CD4-positive, alpha-beta T cell treated with Interleukin-6 for 4 hours (primary cell): ENCODE data around the gene ZNF664.

ENCODE experiments used
- DNase-seq: peaks from one replicate; pipeline ENCODE4 v3.0.0-alpha.2; 2020; ENCODE audit warnings: mixed read lengths

ZNF664 gene

DNA sequence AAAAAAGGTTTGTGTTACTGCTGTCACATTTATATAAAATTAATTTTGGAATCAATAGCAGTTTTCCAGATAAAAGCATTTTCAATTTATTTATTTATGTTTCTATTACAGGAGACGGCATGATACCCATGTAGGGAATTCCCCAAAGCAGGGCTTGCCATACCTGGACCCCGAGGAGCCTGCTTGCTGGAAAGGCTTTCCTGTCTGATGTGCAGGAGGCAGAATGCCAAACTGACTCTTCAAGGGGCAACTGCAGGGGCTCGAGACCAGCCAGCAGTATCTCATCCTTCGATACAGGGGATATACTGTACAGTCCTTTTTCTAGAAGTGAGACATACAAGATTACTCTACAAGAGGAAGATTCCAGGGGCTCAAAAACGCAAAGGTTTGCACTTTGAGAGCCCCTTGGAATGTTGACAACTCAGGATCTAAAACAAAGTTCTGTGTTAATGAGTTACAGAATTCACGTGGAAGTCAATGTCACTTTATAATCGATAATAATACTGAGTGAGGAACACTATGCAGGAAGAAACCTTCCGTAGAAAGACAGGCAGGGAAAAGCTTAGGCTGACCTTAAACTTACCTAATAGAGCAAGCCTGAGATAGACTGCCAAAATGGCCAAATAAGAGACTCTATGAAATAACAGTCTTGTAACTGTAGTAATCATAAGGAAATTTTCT is 38.6 kb downstream of the ZNF664 start:
- DNase-seq, result no peak

DNA sequence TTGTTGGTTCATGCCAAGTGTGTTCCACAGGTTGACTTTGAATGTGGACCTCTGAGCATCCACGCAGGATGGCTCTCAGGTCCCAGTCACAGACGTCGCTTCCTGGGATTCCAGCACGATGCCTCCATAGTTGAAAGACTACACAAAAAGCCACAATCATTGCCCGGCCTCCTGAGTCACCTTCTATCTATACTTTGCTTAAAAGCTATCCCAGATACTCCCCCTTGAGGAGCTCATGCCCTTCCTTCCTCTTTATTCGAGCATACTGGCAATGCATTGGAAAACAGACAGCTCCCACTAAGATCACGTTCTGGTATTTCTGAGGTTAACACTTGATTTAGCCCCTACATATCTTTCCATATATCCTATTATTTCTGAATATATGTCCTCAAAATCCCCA is 40.1 kb downstream of the ZNF664 start:
- DNase-seq, result no peak

DNA sequence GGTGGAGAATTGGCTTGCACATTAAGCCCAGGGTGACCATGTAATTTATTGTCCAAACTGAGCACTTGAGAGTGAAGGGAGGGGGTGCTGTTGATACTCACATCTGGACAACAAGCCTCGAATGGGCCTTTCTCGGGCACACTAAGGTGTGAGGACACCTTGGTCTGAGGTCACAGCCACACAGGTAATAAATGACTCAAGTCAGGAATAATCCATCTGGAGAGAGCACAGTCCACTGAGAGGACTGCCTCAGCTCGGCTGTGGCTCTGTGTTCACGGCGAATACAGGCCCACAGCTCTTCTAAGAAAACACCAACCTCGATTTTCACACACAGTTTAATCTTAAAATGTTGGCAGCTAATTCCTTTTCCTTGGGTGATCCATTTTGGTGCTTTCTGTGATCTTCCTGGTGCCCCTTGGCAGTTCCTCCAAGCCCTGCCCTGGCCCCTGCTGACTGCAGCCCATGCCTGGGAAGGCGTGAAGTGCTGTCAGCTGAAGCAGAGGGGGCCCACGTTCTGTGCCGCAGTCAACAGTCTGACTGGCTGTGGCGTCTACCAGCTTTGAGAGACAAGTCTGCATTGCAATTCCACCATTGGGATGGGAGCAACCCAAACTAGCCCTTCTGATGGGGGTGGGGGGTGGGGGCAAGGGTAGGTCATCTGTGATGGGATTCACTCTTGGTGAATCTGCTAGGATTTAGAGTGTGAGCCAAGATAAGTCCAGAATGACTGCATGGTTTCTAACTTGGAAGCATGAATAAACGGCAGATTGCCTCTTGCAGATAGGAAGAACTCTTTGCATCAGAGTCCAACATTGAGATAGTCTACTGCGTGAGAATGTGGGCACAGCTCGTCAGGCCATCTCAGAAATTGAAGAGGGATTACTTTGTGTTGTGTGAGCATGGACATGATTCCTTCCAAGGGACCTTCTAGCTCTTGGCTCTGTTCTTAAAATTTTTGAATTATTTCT is 42.8 kb downstream of the ZNF664 start:
- DNase-seq, result no peak

DNA sequence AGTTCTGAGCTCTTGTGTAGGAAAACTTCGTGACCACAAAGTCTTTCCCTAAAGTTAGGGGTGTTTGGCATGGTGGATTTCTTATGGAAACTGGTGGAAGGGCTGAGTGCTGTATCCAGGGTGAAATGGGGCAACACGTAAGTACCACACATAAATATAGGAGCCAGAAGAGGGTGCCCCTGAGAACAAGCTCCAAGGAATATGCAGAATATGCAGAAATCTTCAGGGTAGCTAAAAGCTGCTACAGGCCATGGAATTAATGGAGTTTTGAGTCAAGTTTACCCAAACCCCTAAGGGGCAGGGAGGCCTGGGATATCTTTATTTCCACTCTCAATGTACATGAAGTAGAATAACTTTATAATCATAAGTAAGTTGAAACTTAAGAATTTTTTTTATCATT is 44.0 kb downstream of the ZNF664 start:
- no peak for DNase-seq

DNA sequence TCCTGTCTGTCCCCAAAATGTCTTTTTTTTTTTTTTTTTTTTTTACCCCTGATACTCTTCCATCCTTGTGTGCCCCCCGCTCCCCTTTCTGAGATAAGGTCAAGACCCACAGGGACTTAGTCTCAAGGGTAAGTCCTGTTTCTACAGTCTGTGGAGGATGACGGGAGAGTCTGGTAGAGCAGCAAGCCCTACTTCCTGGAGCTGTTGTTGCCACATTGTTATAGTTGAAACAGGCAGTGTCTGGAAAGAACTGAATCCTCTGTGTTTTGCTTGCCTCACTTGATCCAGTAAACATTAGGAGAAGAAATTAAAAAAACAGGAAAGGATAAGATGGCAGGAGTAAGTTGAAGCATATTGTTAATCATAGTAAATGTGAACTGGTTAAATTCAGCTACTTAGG is 45.5 kb downstream of the ZNF664 start:
- no peak for DNase-seq

DNA sequence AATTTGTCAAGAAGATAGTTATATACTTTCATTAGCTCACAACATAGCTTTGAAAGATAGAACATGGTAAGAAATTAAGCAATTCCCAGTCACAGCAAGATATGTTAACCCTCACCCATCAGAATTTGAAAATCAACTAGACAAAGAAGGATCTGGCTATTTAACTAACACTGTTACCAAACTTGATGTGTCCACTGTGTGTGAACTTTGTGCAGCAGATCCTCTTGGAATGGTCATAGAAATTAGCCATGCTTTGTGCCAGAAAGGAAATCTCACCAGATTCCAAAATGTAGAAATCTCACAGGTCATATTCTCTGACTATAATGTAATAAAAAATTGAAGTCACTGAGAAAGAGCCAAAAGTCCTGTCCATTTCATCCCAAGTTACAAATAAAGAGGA is 46.1 kb downstream of the ZNF664 start:
- no peak for DNase-seq

DNA sequence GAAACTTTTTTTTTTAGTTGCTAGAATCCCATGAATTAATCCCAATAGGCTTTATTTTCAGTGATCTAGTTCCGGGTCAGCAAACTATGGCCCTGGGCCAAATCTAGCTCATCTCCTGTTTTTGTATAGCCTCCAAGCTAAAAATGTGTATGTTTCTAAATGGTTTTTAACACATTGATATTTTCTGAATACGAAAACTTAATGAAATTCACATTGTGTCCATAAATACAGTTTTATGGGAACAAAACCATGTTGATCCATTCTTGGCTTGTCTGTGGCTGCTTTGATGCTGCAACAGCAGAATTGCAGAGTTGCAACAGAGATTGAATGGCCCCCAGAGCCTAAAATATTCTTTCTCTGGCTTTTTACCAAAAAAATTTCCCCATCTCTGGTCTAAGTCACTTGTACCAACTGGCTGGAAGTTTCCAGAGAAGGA is 47.5 kb downstream of the ZNF664 start:
- no peak for DNase-seq

DNA sequence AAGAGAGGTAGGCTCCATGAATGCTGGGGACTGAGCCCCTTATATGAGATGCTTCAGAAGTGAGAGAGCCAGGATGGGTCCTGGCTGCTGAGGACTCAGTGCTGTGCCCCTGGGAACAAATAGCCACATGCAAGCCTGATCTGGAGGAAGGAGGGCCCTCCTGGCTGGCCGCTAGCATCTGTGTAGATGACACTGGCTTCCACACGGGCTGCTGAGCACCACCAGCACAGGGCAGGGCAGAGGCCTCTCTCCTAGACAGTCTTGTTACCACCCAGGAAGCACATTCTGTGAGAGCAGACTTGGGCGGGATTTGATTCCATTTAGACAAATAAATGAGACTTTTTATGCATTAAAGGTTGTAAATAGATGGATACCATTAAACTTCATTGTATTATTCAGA is 48.0 kb downstream of the ZNF664 start:
- no peak for DNase-seq

DNA sequence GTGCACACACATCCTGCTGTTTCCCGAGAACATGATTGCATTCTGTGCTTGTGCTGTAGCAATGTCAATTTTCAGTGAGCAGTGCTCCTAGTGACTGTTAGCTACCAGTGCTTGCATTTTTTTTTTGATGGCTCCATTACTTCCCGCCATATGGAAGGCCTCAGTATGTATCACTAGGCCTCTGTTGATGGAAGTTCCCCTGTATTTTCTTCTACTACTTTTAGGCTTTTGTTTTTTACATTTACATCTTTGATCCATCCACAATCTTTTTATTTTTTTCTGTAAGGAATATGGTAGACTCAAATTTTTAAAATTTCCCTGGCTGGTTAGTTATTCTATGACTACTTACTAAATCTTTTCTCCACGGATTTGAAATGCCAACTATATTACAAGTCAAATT is 49.1 kb downstream of the ZNF664 start:
- DNase-seq, result no peak

DNA sequence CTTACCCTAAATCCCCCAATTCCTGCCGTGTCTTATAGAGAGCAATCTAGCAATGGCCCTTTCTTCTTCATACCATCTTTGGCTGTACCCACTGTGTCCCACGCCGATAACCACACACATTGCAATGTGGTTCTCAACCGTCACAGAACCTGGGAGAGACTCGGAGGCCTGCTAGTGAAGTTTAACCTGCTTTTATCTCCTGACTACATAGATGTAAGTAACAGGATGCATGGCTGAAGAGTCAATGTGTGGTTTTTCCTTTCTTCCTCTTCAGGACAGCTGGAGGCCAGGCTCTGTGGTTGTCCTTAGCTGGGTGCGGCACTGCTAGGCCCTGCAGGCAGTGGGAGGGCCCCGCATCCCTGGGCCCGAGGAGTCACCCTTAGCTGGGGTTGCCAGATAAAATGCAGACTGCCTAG is 51.3 kb downstream of the ZNF664 start:
- no peak for DNase-seq

DNA sequence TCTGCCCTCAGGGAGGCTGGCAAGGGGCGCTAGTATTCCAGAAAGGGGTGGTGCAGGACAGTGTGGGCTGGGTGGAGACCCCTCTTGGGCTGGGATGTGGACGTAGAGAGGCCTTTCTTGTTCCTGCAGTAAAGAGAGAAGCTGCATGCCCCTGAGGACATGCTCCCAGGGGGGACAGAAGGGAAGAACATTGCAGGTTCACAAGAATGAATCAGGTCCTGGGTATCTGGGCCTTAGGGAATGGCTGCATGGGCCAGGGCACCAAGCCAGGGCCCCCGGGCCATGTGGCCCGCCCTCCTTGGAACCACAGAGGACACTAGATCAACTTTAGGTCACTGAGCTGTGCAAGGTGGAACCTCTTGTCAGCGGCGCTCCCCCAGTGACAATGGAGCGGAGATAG is 51.8 kb downstream of the ZNF664 start:
- DNase-seq, result no peak

DNA sequence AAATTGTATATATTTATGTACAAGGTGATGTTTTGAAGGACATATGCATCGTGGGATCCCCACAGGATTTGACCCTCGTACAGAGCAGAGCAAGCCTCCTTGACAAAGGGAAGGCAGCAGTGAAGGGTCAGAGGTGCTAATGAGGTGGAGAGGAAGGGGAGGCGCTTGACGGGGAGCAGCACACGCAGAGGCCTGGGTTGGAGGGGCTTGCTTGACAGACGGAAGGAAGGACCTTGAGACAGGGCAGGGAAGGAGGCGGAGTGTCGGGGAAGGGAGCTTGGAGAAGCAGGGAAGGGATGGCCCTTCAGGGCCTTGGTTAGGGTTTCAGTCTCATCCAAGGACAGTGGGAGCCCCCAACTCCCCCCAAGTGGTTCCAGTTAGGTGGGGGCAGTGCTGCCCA is 52.6 kb downstream of the ZNF664 start:
- no peak for DNase-seq

DNA sequence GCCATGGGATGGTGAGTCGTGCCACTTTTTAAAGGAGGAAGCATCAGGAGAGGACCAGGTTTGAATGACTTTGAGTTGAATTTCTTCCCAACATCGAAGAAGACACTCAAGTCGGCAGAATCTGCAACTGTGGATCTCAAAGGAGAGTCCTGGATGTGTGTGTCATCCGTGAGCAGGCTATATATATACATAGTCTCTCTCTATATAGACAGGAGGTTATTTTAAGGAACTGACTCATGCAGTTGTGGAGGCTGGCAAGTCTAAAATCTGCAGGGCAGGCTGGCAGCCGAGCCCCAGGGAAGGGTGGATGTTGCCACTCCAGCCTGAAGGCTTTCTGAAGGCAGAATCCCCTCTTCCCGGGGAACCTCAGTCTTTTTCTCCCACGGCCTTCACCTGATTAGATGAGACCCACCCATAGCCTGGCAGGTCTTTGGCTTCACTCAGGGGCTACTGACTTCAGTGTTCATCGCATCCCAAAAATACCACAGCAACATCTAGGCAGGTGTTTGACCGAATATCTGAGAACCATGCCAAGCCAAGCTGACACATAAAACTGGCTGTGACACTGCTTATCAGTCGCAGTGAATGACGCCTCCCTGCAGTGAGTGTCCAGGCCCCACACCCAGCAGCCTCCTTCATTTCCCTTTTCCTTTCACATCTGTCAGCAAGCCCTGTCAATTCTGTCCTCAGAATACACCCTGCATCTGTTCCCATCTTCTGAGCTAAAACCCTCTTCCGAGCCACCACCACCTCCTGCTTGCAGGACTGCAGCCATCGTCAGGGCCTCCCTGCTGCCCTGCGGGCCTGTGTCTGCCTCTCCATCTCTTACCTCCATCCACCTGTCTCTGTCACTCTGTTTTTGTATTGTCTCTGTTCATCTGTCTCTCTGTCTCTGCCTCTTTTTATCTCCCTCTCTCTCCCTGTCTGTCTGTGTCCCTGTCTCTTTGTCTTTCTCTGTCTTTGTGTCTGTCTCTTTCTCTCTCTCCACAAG is 54.0 kb downstream of the ZNF664 start:
- no peak for DNase-seq

DNA sequence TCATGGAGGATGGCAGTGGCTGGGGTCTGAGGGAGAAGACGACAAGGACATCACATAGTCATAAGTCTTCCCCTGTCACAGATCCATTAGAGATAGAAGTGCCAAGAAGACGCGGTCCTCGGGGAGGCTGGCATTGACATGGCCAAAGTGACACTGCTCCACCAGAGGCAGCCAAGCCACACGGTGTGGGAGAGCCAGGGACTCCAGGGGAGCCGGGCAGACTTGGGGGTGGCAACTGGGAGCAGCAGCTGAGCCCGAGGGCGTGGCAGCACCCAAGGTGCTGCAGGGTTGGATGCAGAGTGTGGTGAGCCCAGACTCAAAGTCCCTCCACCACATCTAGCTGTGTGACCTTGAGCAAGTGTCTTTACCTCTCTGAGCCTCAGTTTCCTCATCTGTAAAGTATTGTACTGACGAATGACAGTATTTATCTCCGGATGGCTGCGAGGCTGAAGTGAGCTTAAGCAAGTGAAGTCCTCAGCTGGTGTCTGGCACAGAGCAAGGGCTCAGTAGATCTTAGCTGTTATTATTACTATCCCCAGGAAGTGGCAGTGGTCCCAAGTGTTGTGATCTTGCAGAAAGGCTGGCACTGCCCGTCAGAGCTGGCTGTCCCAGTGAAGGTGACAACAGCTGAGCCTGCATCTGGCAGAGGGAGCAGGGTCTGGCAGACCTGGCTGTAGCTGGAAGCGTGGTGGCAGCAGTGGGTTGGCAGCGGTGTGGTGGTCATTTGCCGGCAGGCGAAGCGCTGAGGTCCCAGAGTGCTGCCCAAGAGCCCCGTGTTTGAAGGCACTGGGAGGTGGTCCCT is 54.9 kb downstream of the ZNF664 start:
- no peak for DNase-seq

DNA sequence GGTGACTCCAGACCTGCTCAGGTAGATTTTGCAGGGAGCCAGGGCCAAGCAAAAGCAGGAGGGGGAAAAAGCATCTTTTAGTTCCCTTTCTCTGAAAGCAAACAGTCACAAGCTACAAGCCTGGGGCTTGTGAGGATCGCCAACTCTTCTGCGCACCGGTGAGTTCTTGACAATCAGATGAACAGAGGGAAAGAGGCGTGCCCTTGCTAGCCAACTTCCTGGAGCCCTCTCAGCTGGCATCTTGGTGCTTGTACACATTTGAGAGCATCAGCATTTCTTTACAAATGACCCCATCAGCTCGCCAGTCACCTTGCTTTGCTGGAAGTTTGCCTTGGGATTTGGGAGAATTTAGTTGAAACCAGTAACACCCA is 55.5 kb downstream of the ZNF664 start:
- DNase-seq, result no peak

DNA sequence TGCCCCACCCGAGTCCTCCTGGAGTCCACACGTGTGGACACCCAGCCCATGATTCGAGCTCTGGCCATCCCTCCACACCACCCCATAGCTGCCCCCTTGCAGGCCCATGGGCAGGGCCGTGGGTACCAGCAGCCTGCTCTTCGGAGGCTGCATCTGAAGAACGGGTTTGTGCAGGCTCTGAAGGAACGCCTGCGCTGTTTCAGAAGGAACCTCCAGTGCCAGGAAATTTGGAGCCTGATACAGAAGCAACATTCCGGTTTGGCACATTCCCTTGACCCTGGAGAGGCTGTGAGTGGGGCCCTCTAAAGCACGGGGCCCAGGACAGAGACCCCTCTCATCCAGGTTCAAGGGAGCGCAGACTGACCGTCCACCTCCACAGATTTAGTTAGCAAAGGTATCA is 57.0 kb downstream of the ZNF664 start:
- DNase-seq, result no peak

DNA sequence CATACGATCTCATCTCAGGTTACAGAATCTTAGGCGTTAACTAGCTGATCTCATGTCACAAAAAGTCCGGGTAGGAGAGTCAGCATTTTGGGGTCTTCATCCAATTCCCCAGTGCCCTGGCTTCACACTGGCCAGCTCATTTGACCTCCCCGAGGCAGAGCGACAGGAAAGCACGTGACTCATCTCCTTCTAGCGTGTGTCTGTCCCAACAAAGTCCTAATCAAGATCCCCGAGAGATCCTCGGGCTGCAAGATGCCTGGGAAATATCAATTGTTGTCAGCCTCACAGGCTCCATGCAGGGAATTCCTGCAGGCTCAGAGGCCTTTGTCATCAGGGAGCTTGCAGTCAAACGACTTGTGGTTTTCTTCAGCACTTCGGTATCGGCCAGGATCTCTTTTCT is 57.5 kb downstream of the ZNF664 start:
- DNase-seq, result no peak

DNA sequence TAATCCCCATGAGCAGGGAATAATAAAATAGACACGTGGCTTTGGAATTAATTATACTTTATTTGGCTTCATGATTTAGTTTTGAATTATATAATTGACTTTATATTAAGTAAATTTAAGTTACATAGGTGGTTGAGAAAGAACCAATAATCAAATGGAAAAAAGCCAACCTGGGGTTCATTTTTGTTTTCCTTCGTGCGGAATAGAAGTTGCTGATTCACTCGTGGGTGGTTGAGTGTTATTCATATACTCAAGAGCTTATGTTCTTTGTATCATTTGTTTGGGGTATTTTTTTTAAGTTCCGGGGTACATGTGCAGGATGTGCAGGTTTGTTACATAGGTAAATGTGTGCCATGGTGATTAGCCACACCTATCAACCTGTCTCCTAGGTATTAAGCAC is 58.0 kb downstream of the ZNF664 start:
- DNase-seq, result no peak

DNA sequence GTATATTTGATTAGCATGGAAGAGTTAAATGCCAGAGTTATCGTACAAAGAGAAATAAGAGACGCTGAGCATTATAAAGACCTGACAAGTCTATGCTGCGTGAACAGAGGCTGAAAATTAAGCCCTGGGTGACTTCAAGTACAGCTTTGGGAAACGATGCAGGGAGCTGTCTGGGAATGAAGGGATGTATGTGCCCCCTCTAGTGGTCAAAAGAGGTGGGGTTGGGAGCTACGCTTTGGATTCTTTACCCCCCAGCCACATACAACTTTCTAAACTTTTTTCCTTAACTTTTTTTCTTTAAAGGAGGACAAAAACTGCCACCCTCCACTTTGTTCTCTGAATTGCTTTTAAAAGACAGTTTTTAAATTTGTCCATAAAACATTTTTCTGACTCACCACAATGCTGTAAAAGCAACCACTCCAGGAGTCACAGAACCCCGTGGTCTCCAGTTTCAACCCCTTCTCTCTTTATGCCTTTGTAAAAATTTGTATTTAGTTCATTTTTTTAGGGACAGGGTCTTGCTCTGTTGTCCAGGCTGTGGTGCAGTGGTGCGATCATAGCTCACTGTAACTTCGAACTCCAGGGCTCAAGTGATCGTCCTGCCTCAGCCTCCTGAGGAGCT is 59.4 kb downstream of the ZNF664 start:
- DNase-seq, result peak; percentile 15

DNA sequence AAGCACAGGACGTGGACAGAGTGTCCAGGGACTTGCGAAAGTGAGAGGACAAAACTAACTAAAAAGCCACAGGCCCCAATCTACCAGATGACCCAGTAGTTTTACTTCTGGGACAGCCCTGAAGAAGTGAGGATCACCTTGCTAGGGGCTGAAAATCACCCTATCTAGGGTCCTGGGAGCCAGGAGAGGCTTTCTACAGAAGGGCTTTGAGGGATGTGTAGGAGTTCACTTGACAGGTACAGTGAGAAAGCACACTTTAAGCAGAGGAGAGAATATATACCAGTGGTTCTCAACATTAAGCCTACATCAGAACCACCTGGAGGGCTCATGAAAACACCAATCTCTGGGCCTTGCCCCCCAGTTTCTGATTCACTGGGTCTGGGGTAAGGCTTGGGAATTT is 60.8 kb downstream of the ZNF664 start:
- DNase-seq, result no peak

DNA sequence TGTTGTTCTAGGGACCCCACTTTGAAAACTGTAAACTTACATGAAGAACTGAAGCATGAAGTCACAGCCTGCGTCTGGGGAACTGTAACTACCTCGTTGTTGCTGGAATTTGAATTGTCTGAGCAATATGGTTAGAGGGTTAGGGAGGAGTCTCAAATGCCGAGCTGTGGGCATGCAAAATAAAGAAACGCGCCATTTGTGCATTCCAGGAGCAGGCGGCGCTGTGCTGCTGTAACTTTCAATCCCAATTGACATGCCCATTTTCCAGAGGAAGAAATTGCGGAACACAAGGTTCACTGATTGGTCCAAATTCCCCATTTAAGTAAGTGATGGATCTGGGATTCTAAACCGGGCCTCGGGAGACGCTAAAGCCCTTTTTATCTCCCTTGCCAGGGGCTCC is 61.3 kb downstream of the ZNF664 start:
- DNase-seq, result no peak

DNA sequence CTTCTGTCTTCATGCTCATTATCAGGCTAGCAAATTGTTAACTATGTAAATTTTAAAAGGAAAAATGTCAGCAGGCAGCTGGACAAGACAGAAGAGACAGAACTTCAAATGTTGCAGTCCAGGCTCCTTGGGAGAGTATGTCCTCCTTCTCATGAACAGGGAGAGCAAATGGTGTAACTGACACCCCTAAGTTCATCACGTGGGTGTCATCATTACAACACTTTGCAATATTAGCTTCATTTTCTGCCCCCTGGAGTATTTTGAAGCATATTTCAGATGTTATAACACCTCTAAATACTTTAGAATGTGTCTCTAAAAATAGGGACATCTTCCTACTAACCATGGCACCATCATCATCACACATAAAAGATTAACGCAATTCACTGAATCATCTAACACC is 62.1 kb downstream of the ZNF664 start:
- DNase-seq, result no peak
